K562 (cell line): ENCODE measurements around the gene TTC4.

Experiments
- TAF1 ChIP-seq: IDR thresholded peaks from 2 replicates; pipeline ENCODE4 v1.6.1; 2011; ENCODE audit warnings: mild to moderate bottlenecking, low read length, moderate library complexity; ENCODE audit not compliant: insufficient read depth, control insufficient read depth, severe bottlenecking; ENCODE audit errors: extremely low read depth
- ZBTB8A ChIP-seq: fragments of 450-650 bp; IDR thresholded peaks from 2 replicates; pipeline ENCODE4 v1.6.1; 2018; ENCODE audit warnings: mild to moderate bottlenecking, moderate library complexity; ENCODE audit not compliant: partially characterized antibody

DNA sequence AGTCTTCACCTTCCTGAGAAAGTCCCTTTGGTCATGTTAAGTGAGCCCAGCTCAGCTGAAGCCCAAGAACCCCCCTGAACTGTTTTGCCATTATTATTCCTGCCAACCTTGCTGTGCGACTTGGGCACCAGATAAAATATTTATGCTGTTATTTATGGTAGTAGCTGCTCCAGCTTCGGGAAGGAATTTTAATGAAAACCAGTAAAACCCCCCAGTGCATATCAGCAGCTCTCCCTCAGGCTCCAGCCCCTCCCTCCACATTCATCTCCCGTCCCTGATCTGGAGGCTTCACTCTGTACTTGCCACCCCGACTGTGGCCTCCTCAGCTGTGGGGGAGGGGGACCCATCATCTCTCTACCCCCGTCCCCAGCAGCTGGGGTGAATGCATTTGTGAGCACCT is 72.8 kb downstream of the TTC4 start:
- no peak for TF ChIP-seq TAF1
- TF ChIP-seq ZBTB8A, result no peak
